Keratinocyte (primary cell): ENCODE results near the gene CREG2.

ENCODE experiments used
- EZH2 ChIP-seq: IDR thresholded peaks from one replicate; pipeline ENCODE4 v1.6.1; 2012; ENCODE audit warnings: inconsistent platforms, mild to moderate bottlenecking, low read length, moderate library complexity
- TF ChIP-seq, protein P1 (sequence below), 3 experiments: IDR thresholded peaks in 1 of 3; conservative IDR thresholded peaks in 1 of 3; optimal IDR thresholded peaks in 1 of 3; 2 replicates in 2 of 3; 3 replicates in 1 of 3; pipeline versions ENCODE3 to v1.5.1; 2011; ENCODE audit warnings: low read length in 3 of 3, mild to moderate bottlenecking in 3 of 3, moderate library complexity in 2 of 3, control low read depth in 1 of 3, inconsistent platforms in 1 of 3; ENCODE audit not compliant: insufficient read depth in 2 of 3; ENCODE audit errors: extremely low read depth in 1 of 3

DNA sequence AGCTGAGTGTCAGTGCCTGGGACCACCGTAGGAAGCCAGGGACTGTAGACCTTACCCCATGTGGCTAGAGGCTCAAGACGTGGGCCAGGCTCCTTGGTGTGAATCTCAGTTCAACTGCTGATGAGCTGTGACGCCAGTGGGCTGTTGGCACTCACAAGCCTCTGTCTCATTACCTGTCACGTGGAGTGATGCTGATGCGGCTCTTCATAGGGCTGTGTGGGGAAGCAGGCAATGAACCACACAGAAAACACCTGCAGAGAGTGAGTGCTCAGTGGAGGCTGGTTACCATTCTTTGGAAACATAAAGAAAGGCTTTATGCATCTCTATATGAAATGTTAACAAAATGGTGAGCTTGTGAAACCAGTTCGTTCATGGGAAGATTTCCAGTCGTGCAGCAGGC, 36.1 kb downstream of the CREG2 start:
- TF ChIP-seq, protein P1, sequence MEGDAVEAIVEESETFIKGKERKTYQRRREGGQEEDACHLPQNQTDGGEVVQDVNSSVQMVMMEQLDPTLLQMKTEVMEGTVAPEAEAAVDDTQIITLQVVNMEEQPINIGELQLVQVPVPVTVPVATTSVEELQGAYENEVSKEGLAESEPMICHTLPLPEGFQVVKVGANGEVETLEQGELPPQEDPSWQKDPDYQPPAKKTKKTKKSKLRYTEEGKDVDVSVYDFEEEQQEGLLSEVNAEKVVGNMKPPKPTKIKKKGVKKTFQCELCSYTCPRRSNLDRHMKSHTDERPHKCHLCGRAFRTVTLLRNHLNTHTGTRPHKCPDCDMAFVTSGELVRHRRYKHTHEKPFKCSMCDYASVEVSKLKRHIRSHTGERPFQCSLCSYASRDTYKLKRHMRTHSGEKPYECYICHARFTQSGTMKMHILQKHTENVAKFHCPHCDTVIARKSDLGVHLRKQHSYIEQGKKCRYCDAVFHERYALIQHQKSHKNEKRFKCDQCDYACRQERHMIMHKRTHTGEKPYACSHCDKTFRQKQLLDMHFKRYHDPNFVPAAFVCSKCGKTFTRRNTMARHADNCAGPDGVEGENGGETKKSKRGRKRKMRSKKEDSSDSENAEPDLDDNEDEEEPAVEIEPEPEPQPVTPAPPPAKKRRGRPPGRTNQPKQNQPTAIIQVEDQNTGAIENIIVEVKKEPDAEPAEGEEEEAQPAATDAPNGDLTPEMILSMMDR (optimal IDR thresholded peaks at IDR 0.05 in 1 of 3, IDR thresholded peaks at IDR 0.05 in 1 of 3, conservative IDR thresholded peaks at IDR 0.05 in 1 of 3; ENCODE audit: extremely low read depth in 1 of 3, insufficient read depth in 2 of 3, low read length in 3 of 3), result no peak
- no peak for TF ChIP-seq EZH2
